C4-2B (cell line): ENCODE data around the gene PSMB8.

Experiments used
- CTCF ChIP-seq: fragments of 450-650 bp; conservative IDR thresholded peaks from 2 replicates; pipeline ENCODE4 v1.5.1; 2017; ENCODE audit warnings: mild to moderate bottlenecking
- ZFX ChIP-seq: fragments of 450-650 bp; IDR thresholded peaks from 2 replicates; pipeline ENCODE4 v1.6.1; 2017

GRCh38 chr6:32818867-32819266, 25.0 kb downstream of the PSMB8 start:
- TF ChIP-seq CTCF (no peak), ZFX (no peak)
